GM12878 (cell line): Measurements from ENCODE around the gene ABCA4. TPM values are rescaled to one million over a fixed set of nuclear protein-coding genes. Genes with fewer than 3 reads are reported as not detected.

Experiments used
- ATAC-seq: fragments of 200-7000 bp; cut with Tn5 transposase; 3 replicates; pipeline ENCODE4 v1.9.1; 2020; ENCODE audit warnings: mild to moderate bottlenecking, moderate library complexity
- BruUV-seq: library from RNA; stranded (reverse); fragments of 400-500 nt; replicated peaks from 2 replicates; lab custom pipeline; 2021; lab: Mats Ljungman, UMichigan
- CTCF ChIA-PET: fragments of 300-600 bp; sonication (Branson Sonifier 250); formaldehyde crosslinking; extraction: SDS; loops from one replicate; lab custom pipeline; 2021; ENCODE audit warnings: inconsistent platforms; lab: Yijun Ruan, JAX
- POLR2A ChIA-PET: fragments of 350-600 bp; formaldehyde crosslinking; extraction: SDS; loops from one replicate; lab custom pipeline; 2021; ENCODE audit warnings: inconsistent platforms; lab: Charles Lee
- RAD21 ChIA-PET: fragments of 300-600 bp; sonication (Branson Sonifier 250); formaldehyde crosslinking; loops from one replicate; lab custom pipeline; 2023; ENCODE audit warnings: antibody characterized with exemption; ENCODE audit not compliant: unreplicated experiment; lab: Charles Lee
- SMC1A ChIA-PET: fragments of 300-600 bp; sonication (Branson Sonifier 250); formaldehyde crosslinking; loops from one replicate; lab custom pipeline; 2023; ENCODE audit not compliant: unreplicated experiment, uncharacterized antibody; lab: Charles Lee
- DNase-seq: peaks from one replicate; pipeline ENCODE4 v3.0.0-alpha.2; 2011; ENCODE audit warnings: low read depth, low spot score
- FAIRE-seq: peaks from 3 replicates; lab custom pipeline; 2011; peaks lifted over from hg19 to GRCh38; lab: Jason Lieb, UNC
- H2AFZ ChIP-seq: 2 replicates; pipeline ENCODE4 v1.6.0; 2011; ENCODE audit warnings: low read depth, low read length, control low read depth; ENCODE audit not compliant: control insufficient read depth
- H3K27ac ChIP-seq: 2 replicates; pipeline ENCODE4 v1.5.1; 2011; ENCODE audit warnings: control low read depth; ENCODE audit not compliant: control insufficient read depth, insufficient read depth
- H3K27me3 ChIP-seq, 2 experiments: replicated peaks in 1 of 2; 2 replicates each; pipeline versions ENCODE4 v1.6.0 to v1.6.1; 2011; ENCODE audit warnings: low read length in 1 of 2; ENCODE audit not compliant: control insufficient read depth in 2 of 2, insufficient read depth in 2 of 2
- H3K36me3 ChIP-seq, 2 experiments: 2 replicates each; pipeline ENCODE4 v1.5.1; 2011; ENCODE audit warnings: low read length in 1 of 2; ENCODE audit not compliant: control insufficient read depth in 2 of 2, insufficient read depth in 2 of 2
- H3K4me1 ChIP-seq: 2 replicates; pipeline ENCODE4 v1.6.1; 2011; ENCODE audit warnings: mild to moderate bottlenecking, low read length, moderate library complexity, mixed read lengths; ENCODE audit not compliant: control insufficient read depth, insufficient read depth
- H3K4me2 ChIP-seq: 2 replicates; pipeline ENCODE4 v1.6.0; 2011; ENCODE audit warnings: control low read depth; ENCODE audit not compliant: control insufficient read depth, insufficient read depth
- H3K4me3 ChIP-seq: fragments of 200-600 bp; sonication (generic); 2 replicates; pipeline ENCODE4 v1.5.1; 2016
- H3K79me2 ChIP-seq: 2 replicates; pipeline ENCODE4 v1.6.0; 2011; ENCODE audit warnings: low read length; ENCODE audit not compliant: control insufficient read depth, insufficient read depth
- H3K9ac ChIP-seq: 2 replicates; pipeline ENCODE4 v1.8.0; 2011; ENCODE audit warnings: low read length, control low read depth, mixed read lengths; ENCODE audit not compliant: control insufficient read depth, insufficient read depth
- H3K9me3 ChIP-seq: replicated peaks from 3 replicates; pipeline ENCODE4 v1.5.1; 2011; ENCODE audit warnings: mild to moderate bottlenecking, low read length; ENCODE audit not compliant: control insufficient read depth, insufficient read depth
- H4K20me1 ChIP-seq: 2 replicates; pipeline ENCODE4 v1.6.0; 2011; ENCODE audit not compliant: control insufficient read depth, insufficient read depth
- EED ChIP-seq: sonication (generic); IDR thresholded peaks from 2 replicates; pipeline ENCODE4 v1.6.1; 2016; ENCODE audit warnings: antibody characterized with exemption, low read depth
- HDAC2 ChIP-seq: fragments of 200-600 bp; sonication (generic); IDR thresholded peaks from 2 replicates; pipeline ENCODE4 v1.6.1; 2017
- MEF2B ChIP-seq: fragments of 450-650 bp; IDR thresholded peaks from 2 replicates; pipeline ENCODE4 v1.6.1; 2018; ENCODE audit warnings: mild to moderate bottlenecking, moderate library complexity; ENCODE audit not compliant: partially characterized antibody, poor library complexity, severe bottlenecking
- NFIC ChIP-seq: IDR thresholded peaks from 2 replicates; pipeline ENCODE4 v1.6.1; 2012; ENCODE audit warnings: low read depth, mild to moderate bottlenecking, inconsistent platforms, low read length, moderate library complexity
- POLR2AphosphoS2 ChIP-seq: IDR thresholded peaks from 2 replicates; pipeline ENCODE4 v1.6.1; 2011; ENCODE audit warnings: low read depth, mild to moderate bottlenecking, low read length, improper control_type of control experiment, moderate library complexity
- WGBS: methylation state at CpG from one replicate; pipeline ENCODE4 v1.1.6; 2016; ENCODE audit warnings: low lambda C conversion rate; ENCODE audit not compliant: insufficient replicate concordance, insufficient coverage; ENCODE audit errors: missing lambda C conversion rate; 5-methylcytosine and 5-hydroxymethylcytosine counted together
- in situ Hi-C: fragments of 300-500 bp; cut with MboI; formaldehyde crosslinking; loops from 9 replicates; pipeline ENCODE4 v1.14.3; 2018; ENCODE audit warnings: mixed read lengths
- intact Hi-C: fragments of 100-400 bp; cut with micrococcal nuclease; formaldehyde crosslinking; loops from one replicate; pipeline ENCODE4 v1.14.2; 2022; ENCODE audit not compliant: unreplicated experiment
- polyA plus RNA-seq, 11 experiments: library from polyadenylated mRNA; depleted of rRNA in 4 of 11; unstranded in 6 of 11; stranded (reverse) in 5 of 11; fragments of >200 nt; fragmentation: Nextera tagmentation in 4 of 11; fragmentation: Illumina TruSeq in 1 of 11; extraction: Ambion mirVana in 4 of 11; extraction: Trizol in 1 of 11; gene quantifications; 1 replicate in 1 of 11; 2 replicates in 10 of 11; pipeline versions ENCODE4 v1.2.1 to v1.2.3, GENCODE V29; 2011 to 2016; ENCODE audit warnings: inconsistent platforms in 2 of 11, missing spikeins in 2 of 11, low read depth in 1 of 11
- total RNA-seq, 4 experiments: library from RNA; depleted of rRNA in 3 of 4; stranded (reverse); fragments of >200 nt in 3 of 4; fragmentation: Illumina TruSeq in 1 of 4; extraction: Trizol in 1 of 4; gene quantifications; 2 replicates each; pipeline versions ENCODE4 v1.2.1 to v1.2.3, GENCODE V29; 2013 to 2021
- TF ChIP-seq, protein P1 (sequence below): IDR thresholded peaks from 2 replicates; pipeline ENCODE4 v1.6.1; 2012; ENCODE audit warnings: low read depth, low read length, improper control_type of control experiment
- TF ChIP-seq, protein P2 (sequence below): fragments of 150-350 bp; IDR thresholded peaks from 2 replicates; pipeline ENCODE4 v1.6.1; 2014; ENCODE audit warnings: mild to moderate bottlenecking, low read depth, low read length
- TF ChIP-seq, protein P3 (sequence below): fragments of 450-650 bp; IDR thresholded peaks from 2 replicates; pipeline ENCODE4 v1.6.1; 2017; ENCODE audit warnings: borderline replicate concordance

The ABCA4 gene
- total and polyA plus RNA-seq, 10 of the 15 experiments (the other 5 are each of a cell fraction or from before 2014, with no cell fraction given) = 0.03 to 0.28 (median 0.11) TPM; not detected in 3

DNA sequence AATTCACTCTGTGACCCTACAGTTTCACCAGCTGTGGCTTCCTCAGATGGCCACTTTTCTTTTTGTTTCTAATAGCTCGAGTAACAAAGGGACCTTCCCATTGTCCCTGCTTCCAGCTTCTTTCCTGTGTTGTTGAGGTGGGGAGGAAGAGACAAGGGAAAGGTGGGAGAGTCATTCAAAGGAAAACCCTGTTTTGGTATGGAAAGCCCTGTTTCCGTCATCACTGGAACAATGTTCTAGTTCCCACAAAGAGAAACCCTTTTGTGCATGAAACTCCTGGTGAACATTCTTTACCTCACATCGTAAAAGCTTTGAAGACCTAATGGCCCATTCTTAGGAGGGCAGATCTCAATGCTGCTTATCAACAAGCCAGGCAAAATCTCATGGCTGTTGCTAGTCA, 62.2 kb downstream of the ABCA4 start:
- no TSS peak for BruUV-seq
- no peaks in the 10 kb centered on the region for H3K79me2 ChIP-seq
- DNase-seq = no peak
- H3K27ac ChIP-seq = no peak overlapping the region
- H3K27me3 ChIP-seq = no peaks in the 10 kb centered on the region; a peak in 1 of 4 replicates
- no peaks in the 10 kb centered on the region for H3K36me3 ChIP-seq
- H3K9ac ChIP-seq = no peak overlapping the region
- no peak for FAIRE-seq
- no peak overlapping the region for H2AFZ ChIP-seq
- no peaks in the 10 kb centered on the region for H3K9me3 ChIP-seq
- ChIA-PET POLR2A (no interaction called here), RAD21 (interaction anchor here (1.7 to 2.2 kb wide), 4 partner anchors 19 to 404 kb away, joined by 4 to 10 read pairs (median 7); no protein-coding TSS in a partner anchor), CTCF (interaction anchor here (0.8 to 9.4 kb wide), 3 partner anchors 12 to 275 kb away, joined by 3 to 173 read pairs (median 22); no protein-coding TSS in a partner anchor), SMC1A (interaction anchor here (0.8 to 1.6 kb wide), 4 partner anchors 15 to 405 kb away, joined by 3 to 5 read pairs (median 4); no protein-coding TSS in a partner anchor)
- no peak for ATAC-seq
- no peak for TF ChIP-seq NFIC
- TF ChIP-seq, protein P1, sequence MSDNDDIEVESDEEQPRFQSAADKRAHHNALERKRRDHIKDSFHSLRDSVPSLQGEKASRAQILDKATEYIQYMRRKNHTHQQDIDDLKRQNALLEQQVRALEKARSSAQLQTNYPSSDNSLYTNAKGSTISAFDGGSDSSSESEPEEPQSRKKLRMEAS = no peak
- TF ChIP-seq MEF2B = no peak
- TF ChIP-seq POLR2AphosphoS2 = no peak
- TF ChIP-seq, protein P2, sequence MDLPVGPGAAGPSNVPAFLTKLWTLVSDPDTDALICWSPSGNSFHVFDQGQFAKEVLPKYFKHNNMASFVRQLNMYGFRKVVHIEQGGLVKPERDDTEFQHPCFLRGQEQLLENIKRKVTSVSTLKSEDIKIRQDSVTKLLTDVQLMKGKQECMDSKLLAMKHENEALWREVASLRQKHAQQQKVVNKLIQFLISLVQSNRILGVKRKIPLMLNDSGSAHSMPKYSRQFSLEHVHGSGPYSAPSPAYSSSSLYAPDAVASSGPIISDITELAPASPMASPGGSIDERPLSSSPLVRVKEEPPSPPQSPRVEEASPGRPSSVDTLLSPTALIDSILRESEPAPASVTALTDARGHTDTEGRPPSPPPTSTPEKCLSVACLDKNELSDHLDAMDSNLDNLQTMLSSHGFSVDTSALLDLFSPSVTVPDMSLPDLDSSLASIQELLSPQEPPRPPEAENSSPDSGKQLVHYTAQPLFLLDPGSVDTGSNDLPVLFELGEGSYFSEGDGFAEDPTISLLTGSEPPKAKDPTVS = no peak
- no peak for TF ChIP-seq EED
- TF ChIP-seq, protein P3, sequence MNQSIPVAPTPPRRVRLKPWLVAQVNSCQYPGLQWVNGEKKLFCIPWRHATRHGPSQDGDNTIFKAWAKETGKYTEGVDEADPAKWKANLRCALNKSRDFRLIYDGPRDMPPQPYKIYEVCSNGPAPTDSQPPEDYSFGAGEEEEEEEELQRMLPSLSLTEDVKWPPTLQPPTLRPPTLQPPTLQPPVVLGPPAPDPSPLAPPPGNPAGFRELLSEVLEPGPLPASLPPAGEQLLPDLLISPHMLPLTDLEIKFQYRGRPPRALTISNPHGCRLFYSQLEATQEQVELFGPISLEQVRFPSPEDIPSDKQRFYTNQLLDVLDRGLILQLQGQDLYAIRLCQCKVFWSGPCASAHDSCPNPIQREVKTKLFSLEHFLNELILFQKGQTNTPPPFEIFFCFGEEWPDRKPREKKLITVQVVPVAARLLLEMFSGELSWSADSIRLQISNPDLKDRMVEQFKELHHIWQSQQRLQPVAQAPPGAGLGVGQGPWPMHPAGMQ = no peak
- TF ChIP-seq HDAC2 = no peak
- no peak overlapping the region for H3K4me3 ChIP-seq
- intact Hi-C loops (no loop called here), in situ Hi-C loops (no loop called here)
- no peaks in the 10 kb centered on the region for H3K4me1 ChIP-seq
- 14% methylated on average over 3 of the region's 3 CpGs for WGBS
- no peaks in the 10 kb centered on the region for H4K20me1 ChIP-seq
- H3K4me2 ChIP-seq = no peak overlapping the region
